Epithelial cell of esophagus (primary cell): Measurements from ENCODE around the gene EXOSC10.

Source experiments
- DNase-seq: peaks from one replicate; pipeline ENCODE4 v3.0.0; 2010; ENCODE audit warnings: low read depth
- H3K4me3 ChIP-seq: 2 replicates; pipeline ENCODE4 v1.5.1; 2011; ENCODE audit warnings: mild to moderate bottlenecking, low read length, control low read depth
- CTCF ChIP-seq: IDR thresholded peaks from 2 replicates; pipeline ENCODE4 v1.5.1; 2011; ENCODE audit warnings: low read depth, mild to moderate bottlenecking, low read length, control low read depth, inconsistent platforms; ENCODE audit not compliant: insufficient read depth; ENCODE audit errors: missing control alignments

The EXOSC10 gene

GRCh38 chr1:11059968-11060830 lies 39.5 kb downstream of the EXOSC10 start, which contains the start of gene SRM:
Gene SRM (minus strand): TSS chr1:11060018. CDS start chr1:11059943, 75 bp downstream.
- peak; percentile 94 for DNase-seq
- peak; percentile 14 for TF ChIP-seq CTCF
- peak within 1 kb of the TSS; percentile 82 for H3K4me3 ChIP-seq

- DNase-seq, result no peak
- no peak for TF ChIP-seq CTCF
- H3K4me3 ChIP-seq, result peak overlapping the region; percentile 82
Observed at GRCh38 chr1:11059155-11059967, 40.3 kb downstream of the EXOSC10 start.

- no peak for TF ChIP-seq CTCF
- DNase-seq, result no peak
- peak overlapping the region; percentile 82 for H3K4me3 ChIP-seq
Observed at GRCh38 chr1:11058595-11059154, 41.0 kb downstream of the EXOSC10 start.

- no peak for TF ChIP-seq CTCF
- no peak overlapping the region for H3K4me3 ChIP-seq
- no peak for DNase-seq
Observed at GRCh38 chr1:11058026-11058425, 41.6 kb downstream of the EXOSC10 start.

GRCh38 chr1:11057477-11057876 lies 42.2 kb downstream of the EXOSC10 start:
- no peak overlapping the region for H3K4me3 ChIP-seq
- DNase-seq, result no peak
- no peak for TF ChIP-seq CTCF

- no peak for DNase-seq
- H3K4me3 ChIP-seq, result no peak overlapping the region
- TF ChIP-seq CTCF, result no peak
Observed at GRCh38 chr1:11056504-11056903, 43.2 kb downstream of the EXOSC10 start.
